ENCODE measurements around the gene OLFML2A. TPM values are rescaled to one million over a fixed set of nuclear protein-coding genes. Genes with fewer than 3 reads are reported as not detected.

The OLFML2A gene
- total and polyA plus RNA-seq, 2 donors (not counting 1 experiment from before 2014, with no cell fraction given), result 2.7 to 33.7 TPM

- Histone ChIP-seq H3K27ac (ENCODE audit: insufficient read depth, low read length) (no peak overlapping the region), H3K27me3 (ENCODE audit: control insufficient read depth, insufficient read depth, low read length) (peaks cover 36% of the 10 kb centered on the region), H4K20me1 (ENCODE audit: control insufficient read depth, extremely low read depth, insufficient read depth, low read length) (no peaks in the 10 kb centered on the region), H2AFZ (ENCODE audit: low read length) (peak overlapping the region; percentile 49), H3K79me2 (ENCODE audit: control insufficient read depth, insufficient read depth, low read length) (no peaks in the 10 kb centered on the region), H3K9me3 (ENCODE audit: control insufficient read depth, insufficient read depth, low read depth, low read length) (no peaks in the 10 kb centered on the region), H3K36me3 (ENCODE audit: control insufficient read depth, insufficient read depth, low read length) (no peaks in the 10 kb centered on the region), H3K4me1 (ENCODE audit: control insufficient read depth, extremely low read depth, insufficient read depth, low read length) (peaks cover 5% of the 10 kb centered on the region), H3K9ac (ENCODE audit: insufficient read depth, low read length) (peak overlapping the region; percentile 24), H3K4me2 (ENCODE audit: extremely low read depth, insufficient read depth, low read length) (peak overlapping the region; percentile 90), H3K4me3 (replicated peaks in 1 of 4; ENCODE audit: control extremely low read depth in 1 of 4, insufficient read depth in 1 of 4, low read depth in 3 of 4, low read length in 4 of 4) (peak overlapping the region; percentile 54 to 73 (median 60))
- TF ChIP-seq EZH2 (IDR thresholded peaks at IDR 0.05; ENCODE audit: low read length, missing control alignments) (no peak), CTCF (conservative IDR thresholded peaks at IDR 0.05 in 1 of 2, IDR thresholded peaks at IDR 0.05 in 1 of 2; ENCODE audit: low read depth in 1 of 2, low read length in 2 of 2) (no peak)
- no peak for DNase-seq (ENCODE audit: low read depth in 2 of 2)
Observed at GRCh38 chr9:124770359-124771020, 6.4 kb upstream of the OLFML2A start.

- Histone ChIP-seq H4K20me1 (ENCODE audit: control insufficient read depth, extremely low read depth, insufficient read depth, low read length) (no peaks in the 10 kb centered on the region), H3K27me3 (ENCODE audit: control insufficient read depth, insufficient read depth, low read length) (peaks cover 36% of the 10 kb centered on the region), H3K9me3 (ENCODE audit: control insufficient read depth, insufficient read depth, low read depth, low read length) (no peaks in the 10 kb centered on the region), H3K9ac (ENCODE audit: insufficient read depth, low read length) (peak within 1 kb of the TSS; percentile 77), H3K4me1 (ENCODE audit: control insufficient read depth, extremely low read depth, insufficient read depth, low read length) (peaks cover 5% of the 10 kb centered on the region), H3K4me2 (ENCODE audit: extremely low read depth, insufficient read depth, low read length) (peak within 1 kb of the TSS; percentile 90), H3K27ac (ENCODE audit: insufficient read depth, low read length) (peak within 1 kb of the TSS; percentile 90), H3K4me3 (replicated peaks in 1 of 4; ENCODE audit: control extremely low read depth in 1 of 4, insufficient read depth in 1 of 4, low read depth in 3 of 4, low read length in 4 of 4) (peak within 1 kb of the TSS; percentile 57 to 80 (median 68)), H3K79me2 (ENCODE audit: control insufficient read depth, insufficient read depth, low read length) (no peaks in the 10 kb centered on the region), H3K36me3 (ENCODE audit: control insufficient read depth, insufficient read depth, low read length) (no peaks in the 10 kb centered on the region), H2AFZ (ENCODE audit: low read length) (peak within 1 kb of the TSS; percentile 98)
- peak in 1 of 2 donors; percentile 7 for TF ChIP-seq CTCF (conservative IDR thresholded peaks at IDR 0.05 in 1 of 2, IDR thresholded peaks at IDR 0.05 in 1 of 2; ENCODE audit: low read depth in 1 of 2, low read length in 2 of 2)
- no peak for TF ChIP-seq EZH2 (IDR thresholded peaks at IDR 0.05; ENCODE audit: low read length, missing control alignments)
- DNase-seq (ENCODE audit: low read depth in 2 of 2), result peak; percentile 95 to 96
Observed at GRCh38 chr9:124771021-124771866, 5.7 kb upstream of the OLFML2A start, which contains the start of gene NR6A1. Gene NR6A1, minus strand, starts transcription at chr9:124771311.

All from fibroblast of lung (primary cell).